Sciatic nerve (tissue), 2 donors: ENCODE data around the gene UNC13C. TPM values are rescaled to one million over a fixed set of nuclear protein-coding genes. Genes with fewer than 3 reads are reported as not detected.

Experiments used
- ATAC-seq: fragments of 200-7000 bp; cut with Tn5 transposase; one replicate; pipeline ENCODE4 v1.9.1; 2020; ENCODE audit warnings: mild to moderate bottlenecking, moderate library complexity
- DNase-seq: peaks from one replicate; pipeline ENCODE4 v3.0.0-alpha.2; 2020; ENCODE audit warnings: low spot score
- intact Hi-C: fragments of 100-400 bp; cut with DNase I; formaldehyde crosslinking; loops from one replicate; pipeline ENCODE4 v1.14.2; 2022
- total RNA-seq: library from RNA; stranded (reverse); fragmentation: NEBNext Ultra II Directional; extraction: Animal tissue kit (Norgen Biotek cat#: 25700); gene quantifications from one replicate; pipeline ENCODE4 v1.2.1, GENCODE V29; 2021
- donor health status: DM: no; HTN: no; CAD: no.
- donor health status: DM: no; HTN: no; CAD: no.

Gene UNC13C
- total RNA-seq, 1 donor from 2014 or later, result 0.04 TPM

GRCh38 chr15:54675241-54675640, 697.0 kb downstream of the UNC13C start:
- DNase-seq, result no peak
- intact Hi-C loops, result no loop called here
- ATAC-seq, result no peak

- DNase-seq (no peak), ATAC-seq (no peak)
These were observed 703.3 kb downstream of the UNC13C start for GRCh38 chr15:54681584-54681983.

More at GRCh38 chr15:54681584-54681983, 703.3 kb downstream of the UNC13C start:
- intact Hi-C loops, result no loop called here

Other genes with a start within 250 kb of the UNC13C start
- not detected for gene WDR72, start 218.8 kb upstream of the UNC13C start, total RNA-seq